ENCODE results near the gene MID1IP1. TPM values are rescaled to one million over a fixed set of nuclear protein-coding genes. Genes with fewer than 3 reads are reported as not detected.

The MID1IP1 gene
- total RNA-seq, 2 experiments from 2014 or later = 80.4 to 92.7 TPM

DNA sequence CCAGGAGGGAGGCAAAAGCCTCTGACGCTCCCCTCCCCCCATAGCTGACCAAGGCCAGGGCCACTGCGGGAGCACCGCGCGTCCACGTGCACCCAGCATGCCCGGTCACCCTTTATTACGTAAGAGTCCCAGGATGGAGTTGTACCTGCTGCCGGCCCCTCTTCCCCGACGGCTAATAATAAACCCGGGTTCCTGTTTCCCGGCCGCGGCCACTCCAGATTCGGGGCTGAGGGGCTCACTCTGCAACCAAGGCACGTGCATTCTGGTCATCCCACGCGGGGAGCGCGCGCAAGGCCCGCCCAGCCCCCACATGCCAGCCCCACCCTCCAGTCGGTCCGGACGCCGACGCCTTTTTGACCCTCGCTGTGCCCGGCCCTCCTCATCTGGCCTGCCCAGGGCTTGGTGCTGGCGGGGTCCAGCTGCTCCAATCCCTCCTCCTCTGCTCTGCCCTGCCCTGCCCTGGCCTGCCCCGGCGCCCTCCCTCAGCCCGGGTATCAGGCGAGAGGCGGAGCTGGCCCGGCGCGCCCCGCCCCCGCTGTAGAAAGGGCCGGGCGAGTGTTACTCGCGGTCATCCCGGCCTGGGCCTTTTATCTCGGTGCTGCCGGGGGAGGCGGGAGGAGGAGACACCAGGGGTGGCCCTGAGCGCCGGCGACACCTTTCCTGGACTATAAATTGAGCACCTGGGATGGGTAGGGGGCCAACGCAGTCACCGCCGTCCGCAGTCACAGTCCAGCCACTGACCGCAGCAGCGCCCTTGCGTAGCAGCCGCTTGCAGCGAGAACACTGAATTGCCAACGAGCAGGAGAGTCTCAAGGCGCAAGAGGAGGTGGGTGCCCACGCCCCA is 2.6 kb downstream of the MID1IP1 start:
- no peaks in the 10 kb centered on the region for H3K9me3 ChIP-seq (ENCODE audit: low read length)
- peak overlapping the region; percentile 89 for H3K27ac ChIP-seq (ENCODE audit: low read depth, low read length, poor library complexity, severe bottlenecking)
- peak overlapping the region; percentile 99 for H3K4me3 ChIP-seq (ENCODE audit: low read depth, low read length, poor library complexity, severe bottlenecking)
- H3K9me2 ChIP-seq (ENCODE audit: insufficient read depth, low read length) = no peaks in the 10 kb centered on the region
- peaks cover 29% of the 10 kb centered on the region for H3K4me1 ChIP-seq (ENCODE audit: insufficient read depth, low read length, poor library complexity, severe bottlenecking)
- CTCF ChIA-PET (ENCODE audit: unreplicated experiment) = no interaction called here
- no TSS peak for BruUV-seq (replicated peaks)
- peaks cover 61% of the 10 kb centered on the region for H3K79me2 ChIP-seq (ENCODE audit: insufficient read depth, low read depth, low read length)
- intact Hi-C loops (cut with micrococcal nuclease; ENCODE audit: unreplicated experiment) = loop anchor here (1.0 to 10.0 kb wide), 6 partner anchors 345 to 1841 kb away; partner anchors contain the start of genes CXorf38 and CYBB
- no peak overlapping the region for H2AFZ ChIP-seq (ENCODE audit: low read length)
- TF ChIP-seq, protein P1, sequence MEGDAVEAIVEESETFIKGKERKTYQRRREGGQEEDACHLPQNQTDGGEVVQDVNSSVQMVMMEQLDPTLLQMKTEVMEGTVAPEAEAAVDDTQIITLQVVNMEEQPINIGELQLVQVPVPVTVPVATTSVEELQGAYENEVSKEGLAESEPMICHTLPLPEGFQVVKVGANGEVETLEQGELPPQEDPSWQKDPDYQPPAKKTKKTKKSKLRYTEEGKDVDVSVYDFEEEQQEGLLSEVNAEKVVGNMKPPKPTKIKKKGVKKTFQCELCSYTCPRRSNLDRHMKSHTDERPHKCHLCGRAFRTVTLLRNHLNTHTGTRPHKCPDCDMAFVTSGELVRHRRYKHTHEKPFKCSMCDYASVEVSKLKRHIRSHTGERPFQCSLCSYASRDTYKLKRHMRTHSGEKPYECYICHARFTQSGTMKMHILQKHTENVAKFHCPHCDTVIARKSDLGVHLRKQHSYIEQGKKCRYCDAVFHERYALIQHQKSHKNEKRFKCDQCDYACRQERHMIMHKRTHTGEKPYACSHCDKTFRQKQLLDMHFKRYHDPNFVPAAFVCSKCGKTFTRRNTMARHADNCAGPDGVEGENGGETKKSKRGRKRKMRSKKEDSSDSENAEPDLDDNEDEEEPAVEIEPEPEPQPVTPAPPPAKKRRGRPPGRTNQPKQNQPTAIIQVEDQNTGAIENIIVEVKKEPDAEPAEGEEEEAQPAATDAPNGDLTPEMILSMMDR (conservative IDR thresholded peaks at IDR 0.05; ENCODE audit: low read length) = no peak
- no peak for TF ChIP-seq EZH2phosphoT487 (IDR thresholded peaks at IDR 0.05; ENCODE audit: borderline replicate concordance, low read depth, low read length)
- POLR2A ChIA-PET = interaction anchor here (0.6 to 7.7 kb wide), 4 partner anchors 78 to 984 kb away, joined by 3 to 91 read pairs (median 3); no protein-coding TSS in a partner anchor
- peak; percentile 77 for DNase-seq (ENCODE audit: low spot score)
- H3K36me3 ChIP-seq (ENCODE audit: insufficient read depth, low read length) = peaks cover 34% of the 10 kb centered on the region
- peak overlapping the region; percentile 81 for H3K4me2 ChIP-seq (ENCODE audit: low read length)
- H4K20me1 ChIP-seq (ENCODE audit: insufficient read depth, low read length) = no peaks in the 10 kb centered on the region

DNA sequence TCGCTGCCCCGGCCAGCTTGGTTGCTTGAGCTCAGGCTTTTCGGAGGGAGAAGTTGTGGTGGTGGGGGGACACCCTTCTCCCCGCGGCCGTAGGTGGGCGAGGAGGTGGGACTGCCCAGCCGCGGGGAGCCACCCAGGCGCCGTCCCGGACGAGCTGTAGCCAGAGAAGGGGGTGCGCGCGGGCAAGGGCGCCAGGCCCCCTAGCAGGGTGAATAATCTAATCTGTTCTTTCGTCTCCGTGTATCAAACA is 3.1 kb downstream of the MID1IP1 start:
- Histone ChIP-seq H3K9me2 (ENCODE audit: insufficient read depth, low read length) (no peaks in the 10 kb centered on the region), H4K20me1 (ENCODE audit: insufficient read depth, low read length) (no peaks in the 10 kb centered on the region), H3K79me2 (ENCODE audit: insufficient read depth, low read depth, low read length) (peaks cover 64% of the 10 kb centered on the region), H3K27ac (ENCODE audit: low read depth, low read length, poor library complexity, severe bottlenecking) (peak overlapping the region; percentile 89), H3K4me1 (ENCODE audit: insufficient read depth, low read length, poor library complexity, severe bottlenecking) (peaks cover 34% of the 10 kb centered on the region), H2AFZ (ENCODE audit: low read length) (no peak overlapping the region), H3K4me3 (ENCODE audit: low read depth, low read length, poor library complexity, severe bottlenecking) (peak overlapping the region; percentile 99), H3K4me2 (ENCODE audit: low read length) (peak overlapping the region; percentile 81), H3K36me3 (ENCODE audit: insufficient read depth, low read length) (peaks cover 34% of the 10 kb centered on the region), H3K9me3 (ENCODE audit: low read length) (no peaks in the 10 kb centered on the region)
- CTCF ChIA-PET (ENCODE audit: unreplicated experiment) = no interaction called here
- no peak for DNase-seq (ENCODE audit: low spot score)
- POLR2A ChIA-PET = interaction anchor here (1.6 to 7.7 kb wide), 2 partner anchors 77 to 985 kb away, joined by 3 to 91 read pairs; no protein-coding TSS in a partner anchor
- TF ChIP-seq, protein P1 (conservative IDR thresholded peaks at IDR 0.05; ENCODE audit: low read length) = no peak
- TF ChIP-seq EZH2phosphoT487 (IDR thresholded peaks at IDR 0.05; ENCODE audit: borderline replicate concordance, low read depth, low read length) = no peak
- intact Hi-C loops (cut with micrococcal nuclease; ENCODE audit: unreplicated experiment) = loop anchor here (1.0 to 10.0 kb wide), 6 partner anchors 345 to 1840 kb away; partner anchors contain the start of genes CXorf38 and CYBB
- BruUV-seq (replicated peaks) = TSS peak; percentile 39

Measured in OCI-LY7 (cell line).